ENCODE results near the gene DAG1.

- TF ChIP-seq CTCF (IDR thresholded peaks at IDR 0.05) (no peak), POLR2A (IDR thresholded peaks at IDR 0.05) (no peak)
Measured at GRCh38 chr3:49460188-49460890, 9.7 kb upstream of the DAG1 start.

Data from body of pancreas (tissue), 4 donors.